ENCODE measurements around the gene ATRIP.

DNA sequence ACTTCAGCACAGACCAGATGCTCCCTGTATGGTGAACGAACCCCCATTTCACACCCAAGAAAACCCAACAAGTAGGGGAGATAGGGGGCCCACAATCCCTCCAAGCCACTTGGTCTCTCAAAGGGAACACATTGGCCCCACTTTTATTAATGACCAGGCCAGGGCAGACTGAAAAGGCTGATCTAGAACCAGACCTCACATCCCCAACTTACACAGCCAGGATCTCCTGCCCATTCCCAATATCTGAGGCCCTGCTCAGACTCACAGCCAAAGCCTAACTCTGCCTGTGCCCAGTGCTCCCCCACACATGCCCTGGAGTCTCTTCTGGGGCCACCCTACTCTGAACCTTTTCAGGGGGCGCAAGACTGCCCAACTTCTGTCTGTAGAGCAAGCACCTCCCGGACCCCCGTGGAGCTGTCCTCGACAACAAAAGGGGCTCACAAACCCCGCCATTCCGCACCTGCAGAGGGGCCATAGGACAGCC is 18.4 kb upstream of the ATRIP start:
- TF ChIP-seq, protein P1, sequence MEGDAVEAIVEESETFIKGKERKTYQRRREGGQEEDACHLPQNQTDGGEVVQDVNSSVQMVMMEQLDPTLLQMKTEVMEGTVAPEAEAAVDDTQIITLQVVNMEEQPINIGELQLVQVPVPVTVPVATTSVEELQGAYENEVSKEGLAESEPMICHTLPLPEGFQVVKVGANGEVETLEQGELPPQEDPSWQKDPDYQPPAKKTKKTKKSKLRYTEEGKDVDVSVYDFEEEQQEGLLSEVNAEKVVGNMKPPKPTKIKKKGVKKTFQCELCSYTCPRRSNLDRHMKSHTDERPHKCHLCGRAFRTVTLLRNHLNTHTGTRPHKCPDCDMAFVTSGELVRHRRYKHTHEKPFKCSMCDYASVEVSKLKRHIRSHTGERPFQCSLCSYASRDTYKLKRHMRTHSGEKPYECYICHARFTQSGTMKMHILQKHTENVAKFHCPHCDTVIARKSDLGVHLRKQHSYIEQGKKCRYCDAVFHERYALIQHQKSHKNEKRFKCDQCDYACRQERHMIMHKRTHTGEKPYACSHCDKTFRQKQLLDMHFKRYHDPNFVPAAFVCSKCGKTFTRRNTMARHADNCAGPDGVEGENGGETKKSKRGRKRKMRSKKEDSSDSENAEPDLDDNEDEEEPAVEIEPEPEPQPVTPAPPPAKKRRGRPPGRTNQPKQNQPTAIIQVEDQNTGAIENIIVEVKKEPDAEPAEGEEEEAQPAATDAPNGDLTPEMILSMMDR (IDR thresholded peaks at IDR 0.05; ENCODE audit: low read depth, low read length, poor library complexity, severe bottlenecking): no peak
- TF ChIP-seq EZH2phosphoT487 (IDR thresholded peaks at IDR 0.05; ENCODE audit: borderline replicate concordance, low read length): no peak
